Stimulated activated CD4-positive, alpha-beta T cell treated with anti-CD3 and anti-CD28 coated beads, Interleukin-2, amount 100 ng/mL, for 4 hours (primary cell): ENCODE data around the gene NUDT22.
"Not testable (repeated sequence)": the region's sequence is repeated elsewhere in the genome, so short reads cannot be mapped to it uniquely, and the experiment has no call there.

Experiments
- DNase-seq: peaks from one replicate; pipeline ENCODE4 v3.0.0-alpha.2; 2020; ENCODE audit warnings: low read depth

NUDT22 gene

GRCh38 chr11:64243236-64243854 lies 17.3 kb downstream of the NUDT22 start:
- no peak for DNase-seq

GRCh38 chr11:64244107-64244506 lies 18.0 kb downstream of the NUDT22 start:
- DNase-seq: no peak

GRCh38 chr11:64244966-64245365 lies 18.9 kb downstream of the NUDT22 start:
- no peak for DNase-seq

- no peak for DNase-seq
These were observed 19.3 kb downstream of the NUDT22 start for GRCh38 chr11:64245401-64245796.

GRCh38 chr11:64245797-64246620 lies 19.9 kb downstream of the NUDT22 start:
- DNase-seq: peak; percentile 86

GRCh38 chr11:64246621-64246870 lies 20.5 kb downstream of the NUDT22 start:
- DNase-seq: not testable (repeated sequence)

- DNase-seq: peak; percentile 77
These were observed 21.0 kb downstream of the NUDT22 start, which contains the start of gene PPP1R14B for GRCh38 chr11:64246871-64247728. PPP1R14B (minus strand) TSS chr11:64246943; CDS start chr11:64246673, 270 bp downstream.

GRCh38 chr11:64247729-64248531 lies 21.9 kb downstream of the NUDT22 start:
- DNase-seq: no peak

GRCh38 chr11:64248578-64248977 lies 22.5 kb downstream of the NUDT22 start:
- DNase-seq: no peak

GRCh38 chr11:64249038-64249437 lies 23.0 kb downstream of the NUDT22 start:
- DNase-seq: no peak

GRCh38 chr11:64249563-64250414 lies 23.7 kb downstream of the NUDT22 start:
- DNase-seq: no peak

GRCh38 chr11:64250415-64251015 lies 24.4 kb downstream of the NUDT22 start:
- DNase-seq: no peak

GRCh38 chr11:64251016-64251752 lies 25.1 kb downstream of the NUDT22 start, which contains the start of gene PLCB3:
PLCB3 (plus strand) TSS chr11:64251530; CDS start chr11:64251650, 120 bp downstream.
- peak; percentile 44 for DNase-seq

GRCh38 chr11:64251753-64252002 lies 25.6 kb downstream of the NUDT22 start:
- DNase-seq: no peak

- no peak for DNase-seq
These were observed 26.2 kb downstream of the NUDT22 start for GRCh38 chr11:64252003-64252872.

- no peak for DNase-seq
These were observed 27.0 kb downstream of the NUDT22 start for GRCh38 chr11:64253043-64253442.

GRCh38 chr11:64253481-64253880 lies 27.4 kb downstream of the NUDT22 start:
- no peak for DNase-seq

GRCh38 chr11:64254326-64254725 lies 28.3 kb downstream of the NUDT22 start:
- no peak for DNase-seq
